ENCODE measurements around the gene MRPS10.
A peak's percentile ranks its signal among the peaks of the same experiment; 100 is the strongest.
"Not testable (repeated sequence)": the region's sequence is repeated elsewhere in the genome, so short reads cannot be mapped to it uniquely, and the experiment has no call there.

Gene MRPS10

DNA sequence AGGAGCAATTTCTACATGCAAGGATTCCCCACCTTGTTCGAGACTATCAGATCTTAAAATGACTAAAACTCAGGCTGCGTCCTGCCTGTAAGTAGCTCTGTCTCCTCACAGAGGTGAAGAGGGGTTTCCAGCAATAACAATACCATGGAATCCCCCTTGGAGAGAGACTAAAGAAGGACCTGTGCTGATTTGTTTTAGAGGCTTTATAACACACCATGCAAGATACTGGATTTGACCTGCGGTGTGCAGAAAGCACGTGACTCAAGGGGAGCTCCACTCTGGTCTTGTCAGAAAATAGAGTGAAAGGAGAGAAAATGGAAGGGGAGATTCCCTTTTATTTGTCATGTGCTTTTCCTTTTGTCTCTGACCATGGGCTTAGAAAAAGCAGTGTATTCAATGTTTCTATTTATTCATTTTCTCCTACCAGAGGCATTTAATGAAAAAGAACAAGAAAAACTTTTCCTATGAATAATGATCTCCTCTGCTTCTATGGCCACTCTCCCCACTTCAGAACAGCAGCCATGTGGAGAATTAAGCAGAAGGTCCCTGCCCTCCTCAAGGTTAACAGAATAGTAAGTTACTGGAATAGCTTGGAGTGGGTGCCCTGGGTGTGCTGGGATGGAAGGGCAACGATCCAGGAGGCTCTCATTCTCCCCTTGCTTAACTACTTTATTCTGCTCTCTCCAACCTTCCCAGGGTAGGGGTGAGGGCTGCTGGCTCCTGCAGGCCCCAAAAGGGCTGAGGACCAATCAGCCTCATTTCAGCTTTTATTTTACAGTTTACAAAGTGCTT lies 19.2 kb upstream of the MRPS10 start:
- no peak for DNase-seq

DNA sequence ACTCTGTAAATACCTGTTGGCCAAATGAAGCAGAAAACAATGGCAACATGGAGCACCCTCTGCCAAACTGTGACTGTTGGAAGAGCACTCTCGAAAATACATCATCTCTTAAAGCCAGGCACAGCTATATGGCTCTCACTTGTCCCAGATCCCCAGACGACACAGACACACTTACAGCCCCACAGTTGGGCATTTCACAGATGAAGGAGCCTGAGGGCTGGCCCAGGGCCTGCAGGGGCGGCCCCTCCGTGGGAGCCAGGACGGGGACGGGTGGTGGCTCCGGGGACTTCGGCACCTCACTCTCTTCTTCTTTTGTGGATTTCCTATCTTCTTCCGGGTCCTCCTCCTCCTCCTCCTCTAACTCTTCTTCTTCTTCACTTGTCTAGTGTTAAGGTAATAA lies 18.4 kb upstream of the MRPS10 start:
- no peak for DNase-seq

DNA sequence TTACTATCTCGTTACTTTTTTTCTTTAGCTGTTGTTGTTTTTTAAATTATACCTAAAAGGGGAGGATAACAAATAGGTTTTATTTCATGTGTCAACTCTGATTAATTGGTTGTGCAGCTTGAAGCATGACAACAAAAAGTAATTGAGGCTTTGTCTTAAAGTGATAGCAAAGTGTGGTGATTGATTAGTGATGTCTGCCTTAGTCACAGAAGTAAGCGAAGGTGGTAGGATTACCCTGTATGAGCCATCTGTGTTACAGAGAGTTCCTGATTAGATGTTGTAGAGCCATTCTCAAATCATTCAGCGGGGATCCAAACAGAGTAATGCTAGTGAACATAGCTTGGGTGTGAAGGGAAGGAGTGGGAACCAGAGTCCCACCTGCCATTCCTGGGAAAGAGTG lies 14.4 kb upstream of the MRPS10 start:
- no peak for DNase-seq

DNA sequence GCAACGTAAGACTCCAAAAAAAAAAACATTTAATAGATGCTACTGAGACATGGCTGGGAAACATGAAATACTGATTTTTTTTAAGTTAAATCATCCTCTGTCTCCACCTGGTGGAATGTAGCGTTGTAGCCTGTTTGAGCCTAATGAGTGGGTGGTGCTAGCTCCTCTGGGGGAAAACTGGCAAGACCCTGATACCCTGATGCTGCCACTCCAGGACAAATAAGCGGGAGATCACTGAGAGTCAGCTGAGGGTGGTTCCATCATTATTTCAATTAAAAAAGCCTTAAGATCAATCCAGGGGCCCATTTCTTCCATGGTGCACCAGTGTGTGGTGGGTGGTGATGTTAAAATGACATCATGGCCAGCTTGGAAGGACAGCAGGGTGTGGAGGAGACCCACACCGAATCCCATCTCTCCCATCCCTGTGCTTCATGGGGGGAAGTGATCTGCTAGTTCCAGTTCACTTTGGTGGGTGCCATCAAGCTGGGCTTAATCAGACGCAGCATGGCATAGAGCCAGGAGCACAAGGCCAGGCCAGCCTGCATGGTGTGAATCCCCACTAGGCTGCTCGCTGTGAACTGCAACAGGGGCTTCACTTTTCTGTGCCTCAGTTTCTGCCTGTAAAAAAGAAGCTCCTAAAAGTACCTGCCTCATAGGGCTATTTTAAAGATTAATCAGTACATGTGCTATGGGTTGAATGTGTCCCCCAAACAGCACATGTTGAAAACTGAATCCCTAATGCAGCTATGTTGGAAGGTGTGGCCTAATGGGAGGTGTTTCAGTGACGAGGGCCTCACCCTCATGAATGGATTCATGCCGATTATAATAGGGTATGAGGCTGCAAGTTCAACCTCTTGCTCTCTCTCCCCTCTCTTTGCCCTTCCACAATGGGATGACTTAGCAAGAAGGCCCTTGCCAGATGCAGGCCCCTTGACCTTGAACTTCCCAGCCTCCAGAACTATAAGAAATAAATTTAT lies 13.0 kb upstream of the MRPS10 start:
- DNase-seq, result no peak

DNA sequence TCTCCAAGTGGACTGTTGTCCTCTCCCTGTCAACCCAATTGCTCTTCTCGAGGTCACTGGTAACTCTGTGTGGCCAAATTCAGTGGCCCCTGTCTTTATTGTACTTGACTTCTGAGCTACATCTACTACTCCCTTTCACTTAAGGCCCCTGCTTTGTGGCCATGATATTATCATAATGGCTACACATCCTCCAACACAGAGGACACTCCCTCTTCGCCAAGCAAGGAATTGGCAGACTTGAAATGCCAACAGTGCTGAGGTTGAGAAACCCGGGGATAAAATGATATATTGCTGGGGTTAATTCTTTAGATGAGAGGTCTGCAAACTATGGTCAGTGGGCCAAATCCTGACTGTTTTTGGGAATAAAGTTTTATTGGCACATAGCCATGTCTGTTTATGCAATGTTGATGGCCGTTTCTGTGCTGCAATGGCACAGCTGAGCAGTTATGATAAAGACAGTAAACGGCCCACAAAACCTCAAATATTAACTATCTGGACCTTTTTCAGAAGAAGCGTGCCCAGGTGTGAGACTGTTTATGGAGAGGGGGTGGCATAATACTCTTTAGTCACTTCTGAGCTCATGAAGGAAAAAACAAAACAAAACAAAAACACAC lies 12.0 kb upstream of the MRPS10 start:
- DNase-seq, result no peak

DNA sequence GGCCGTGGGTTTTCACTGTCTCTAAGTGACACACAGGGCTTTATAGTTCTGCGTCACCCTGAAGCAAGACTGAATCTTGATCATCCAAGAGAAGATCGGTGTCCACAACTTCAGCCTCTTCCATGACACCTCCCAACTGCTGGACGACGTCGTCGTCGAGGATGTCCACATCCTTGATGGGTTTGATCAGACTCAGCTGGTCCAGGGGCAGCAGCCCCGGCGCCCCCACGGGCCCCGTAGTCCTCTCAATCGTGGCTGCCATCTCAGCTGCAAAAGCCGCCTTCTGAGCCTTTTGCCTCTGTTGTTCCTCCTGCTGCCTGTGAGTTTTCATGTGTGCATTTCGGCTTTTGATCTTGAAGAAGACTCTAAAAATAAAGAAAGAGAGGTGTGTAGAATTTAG lies 10.6 kb upstream of the MRPS10 start:
- no peak for DNase-seq

DNA sequence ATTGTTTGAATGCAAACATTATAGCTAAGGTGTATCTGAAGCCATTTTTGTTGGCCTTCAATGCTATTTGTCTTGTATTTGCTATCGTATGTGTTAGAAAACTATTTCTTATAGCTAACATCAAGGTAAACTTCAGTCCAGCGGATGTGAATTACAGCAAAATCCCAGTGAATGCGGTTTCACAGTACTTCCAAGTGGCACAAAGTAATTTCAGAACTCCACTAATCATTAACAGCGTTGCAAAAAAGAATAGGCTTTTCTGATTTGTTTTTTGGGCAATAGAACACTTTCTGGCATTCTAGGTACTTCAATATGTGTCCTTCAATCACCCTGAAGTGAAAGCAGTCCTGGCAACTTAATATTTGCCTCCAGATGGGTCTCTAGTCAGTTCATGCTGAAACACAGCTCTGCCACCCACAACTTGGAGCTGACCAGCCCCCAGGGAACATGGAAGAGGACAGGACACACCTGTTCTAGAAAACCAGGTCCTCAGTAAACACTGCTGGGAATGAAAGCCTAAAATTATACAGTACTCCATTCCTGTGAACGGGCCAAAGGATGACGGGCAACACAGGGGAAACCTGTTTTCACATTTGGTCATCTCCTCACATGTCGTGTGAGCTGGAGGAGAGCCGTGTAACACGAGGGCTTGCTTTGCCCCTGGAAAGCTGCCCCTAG lies 9.7 kb upstream of the MRPS10 start:
- no peak for DNase-seq

DNA sequence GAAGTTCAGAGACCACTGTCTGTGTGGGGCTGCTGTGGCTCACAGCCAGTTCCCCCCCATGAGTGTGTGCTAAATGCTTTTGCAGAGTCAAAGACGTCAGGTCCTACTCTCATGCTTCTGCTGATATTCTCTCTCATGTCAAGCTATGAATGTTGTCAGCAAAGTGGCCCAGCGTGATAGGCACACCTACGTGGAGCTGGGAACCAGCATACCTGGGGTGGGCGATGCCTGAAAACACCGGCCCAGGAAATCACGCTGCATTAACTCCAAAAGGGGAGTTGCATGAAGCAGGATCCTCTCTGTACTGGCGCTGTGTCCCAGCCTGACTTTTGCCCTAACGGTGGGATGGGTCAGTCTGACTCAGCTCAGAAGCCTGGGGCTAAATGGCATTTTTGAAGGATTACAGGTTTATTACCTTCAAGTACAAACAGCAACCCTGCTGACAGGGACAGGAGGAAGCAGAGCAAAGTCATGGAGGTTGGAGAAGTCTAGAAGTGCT lies 9.0 kb upstream of the MRPS10 start:
- DNase-seq, result peak; percentile 32

DNA sequence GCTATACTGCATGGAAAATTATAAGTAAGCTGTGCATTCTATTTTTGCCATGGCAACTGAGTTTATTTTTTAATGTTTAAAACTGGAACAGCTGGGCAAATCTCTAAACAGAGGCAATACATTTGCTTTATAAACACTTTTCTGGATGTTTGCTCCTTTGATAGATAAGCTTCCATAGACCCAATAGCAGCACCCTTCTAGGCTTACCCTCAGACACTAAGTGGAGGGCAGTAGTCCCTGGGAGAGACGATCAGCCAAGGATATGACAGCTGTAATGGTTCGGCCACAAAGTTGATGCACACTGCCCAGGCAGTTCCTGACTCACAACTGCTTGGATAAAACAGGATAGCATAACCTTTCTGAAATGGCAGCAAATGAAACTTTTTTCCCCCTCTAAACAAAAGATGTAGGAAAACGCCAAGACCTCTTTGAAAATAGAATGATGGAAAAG lies 8.5 kb upstream of the MRPS10 start:
- peak; percentile 43 for DNase-seq

DNA sequence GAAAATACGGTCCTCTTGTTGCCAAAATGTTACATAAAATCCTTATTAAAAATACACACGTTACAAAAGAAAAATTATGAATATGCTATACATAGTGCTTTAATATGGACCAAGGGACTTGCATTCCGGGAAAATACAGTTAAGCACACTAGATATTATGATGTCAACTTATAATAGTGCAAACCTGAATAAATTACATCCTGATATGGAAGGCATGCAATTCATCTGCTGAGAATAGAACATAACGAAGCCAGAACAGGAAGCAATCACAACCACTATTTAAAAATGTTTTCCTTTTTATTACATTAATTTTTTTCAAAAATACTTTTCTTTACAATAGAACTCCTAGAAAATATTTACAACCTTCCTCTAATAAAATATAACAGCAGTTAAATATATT lies 7.8 kb upstream of the MRPS10 start:
- DNase-seq, result no peak

DNA sequence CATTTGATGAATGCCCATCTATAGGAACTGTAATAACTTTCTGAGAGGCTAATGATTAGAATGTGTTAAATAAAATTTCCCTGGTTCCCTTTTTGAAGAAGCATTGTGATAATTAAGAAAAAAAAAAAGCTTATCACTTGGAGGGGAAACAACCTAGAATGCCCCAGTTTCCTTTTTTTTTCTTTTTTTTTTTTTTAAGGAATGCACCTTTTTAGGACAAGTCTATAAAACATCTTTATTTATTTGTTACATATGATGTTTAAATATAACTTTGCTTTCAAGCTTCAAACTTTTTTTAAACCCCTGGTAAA lies 7.3 kb upstream of the MRPS10 start:
- no peak for DNase-seq

DNA sequence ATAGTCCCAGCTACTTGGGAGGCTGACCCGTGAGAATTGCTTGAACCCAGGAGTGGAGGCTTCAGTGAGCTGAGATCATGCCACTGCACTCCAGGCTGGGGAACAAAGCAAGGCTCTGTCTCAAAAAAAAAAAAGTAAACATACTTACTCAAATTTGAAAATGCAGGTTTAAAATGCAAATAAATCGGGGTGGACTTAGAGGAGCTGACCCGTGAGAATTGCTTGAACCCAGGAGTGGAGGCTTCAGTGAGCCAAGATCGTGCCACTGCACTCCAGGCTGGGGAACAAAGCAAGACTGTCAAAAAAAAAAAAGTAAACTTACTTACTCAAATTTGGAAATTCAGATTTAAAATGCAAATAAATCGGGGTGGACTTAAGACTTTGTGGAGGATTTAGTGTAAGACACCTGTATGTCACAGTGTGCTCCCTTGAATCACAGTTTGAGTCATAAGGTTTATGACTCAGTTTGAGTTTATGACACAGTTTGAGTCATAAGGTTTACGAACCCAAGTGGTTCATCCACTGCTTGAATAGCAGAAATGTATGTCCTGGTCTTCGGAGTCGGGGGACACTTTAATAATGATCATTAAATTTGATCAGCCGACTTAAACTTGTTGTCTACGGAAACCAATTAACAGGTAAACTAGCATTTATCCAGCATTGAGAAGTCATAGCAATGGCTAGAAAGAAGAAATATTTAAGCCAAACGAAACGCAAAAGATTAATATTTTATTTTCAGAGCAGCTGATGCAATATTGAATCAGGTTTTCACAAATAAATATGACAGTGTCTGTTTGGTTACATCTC lies 6.8 kb upstream of the MRPS10 start:
- peak; percentile 86 for DNase-seq

DNA sequence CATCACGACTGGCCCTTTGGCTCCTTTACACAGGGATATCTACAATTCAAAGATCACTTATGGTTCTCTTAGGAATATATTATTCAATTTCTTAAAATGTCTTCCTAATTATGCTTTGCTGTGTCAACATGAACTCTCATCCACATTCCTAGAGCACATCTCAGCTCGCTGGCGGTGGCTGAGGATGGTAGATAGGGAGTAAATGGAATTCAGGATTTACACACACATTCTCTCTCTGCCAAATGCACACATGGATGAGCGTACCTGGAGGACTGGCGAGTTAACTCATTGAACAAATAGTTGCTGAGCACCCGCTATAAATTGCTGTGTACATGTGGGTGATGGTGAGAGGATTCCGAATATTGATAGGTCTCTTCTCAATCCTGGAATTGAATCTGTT lies 4.8 kb upstream of the MRPS10 start:
- DNase-seq, result no peak

DNA sequence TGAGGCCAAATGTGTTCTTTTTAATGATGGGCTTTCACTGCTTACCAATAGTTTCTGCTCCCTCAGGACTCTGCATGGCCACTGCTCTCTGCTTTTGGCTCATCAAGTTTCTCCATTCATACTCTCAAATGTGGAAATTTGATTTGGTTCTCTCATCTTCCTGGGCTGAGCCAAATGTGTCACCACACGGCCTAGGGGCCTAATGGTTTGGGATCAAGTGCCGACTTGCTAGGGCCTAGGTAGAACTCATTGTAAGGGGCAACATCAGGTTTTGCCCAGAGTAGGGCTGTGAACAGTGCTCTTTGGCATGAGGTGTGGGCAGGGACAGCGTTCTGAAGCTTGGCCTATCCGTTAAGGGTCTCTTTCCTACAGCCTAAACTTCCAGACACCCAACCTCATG lies 3.9 kb upstream of the MRPS10 start:
- no peak for DNase-seq

DNA sequence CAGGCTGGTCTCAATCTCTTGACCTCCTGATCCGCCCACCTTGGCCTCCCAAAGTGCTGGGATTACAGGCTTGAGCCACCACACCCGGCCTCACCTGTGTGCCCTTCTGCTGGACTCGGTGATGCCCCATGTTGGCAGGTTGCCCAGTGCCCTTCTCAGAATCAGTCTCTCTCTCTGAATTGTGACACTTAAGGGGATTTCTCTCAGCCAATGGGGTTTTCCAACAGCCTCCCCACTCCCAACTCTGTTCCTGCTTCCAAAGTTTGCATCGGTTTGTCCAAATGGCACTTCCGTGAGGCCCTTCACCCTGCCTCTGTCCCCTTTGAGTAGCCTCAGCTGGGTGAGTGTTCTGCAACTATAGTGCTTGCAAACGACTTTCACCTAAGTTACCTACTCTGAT lies 3.1 kb upstream of the MRPS10 start:
- DNase-seq, result no peak

DNA sequence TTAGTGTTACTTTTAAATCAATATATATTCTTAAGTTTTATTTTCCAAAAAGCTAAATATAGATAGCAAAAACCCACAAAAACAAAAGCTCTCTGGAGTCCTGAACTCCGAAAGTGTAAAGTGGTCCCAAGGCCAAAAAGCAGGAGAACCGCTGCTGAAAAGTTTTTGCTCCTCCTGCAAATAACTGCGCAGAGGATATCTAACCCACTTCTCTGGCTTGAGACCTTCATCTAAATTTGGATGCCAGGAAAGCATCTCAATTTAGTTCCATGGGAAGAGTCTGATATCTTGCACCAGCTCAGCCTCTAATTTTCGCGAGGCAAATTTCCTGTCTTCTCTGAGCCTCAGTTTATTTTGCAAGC lies 523 bp downstream of the MRPS10 start:
- DNase-seq, result no peak

DNA sequence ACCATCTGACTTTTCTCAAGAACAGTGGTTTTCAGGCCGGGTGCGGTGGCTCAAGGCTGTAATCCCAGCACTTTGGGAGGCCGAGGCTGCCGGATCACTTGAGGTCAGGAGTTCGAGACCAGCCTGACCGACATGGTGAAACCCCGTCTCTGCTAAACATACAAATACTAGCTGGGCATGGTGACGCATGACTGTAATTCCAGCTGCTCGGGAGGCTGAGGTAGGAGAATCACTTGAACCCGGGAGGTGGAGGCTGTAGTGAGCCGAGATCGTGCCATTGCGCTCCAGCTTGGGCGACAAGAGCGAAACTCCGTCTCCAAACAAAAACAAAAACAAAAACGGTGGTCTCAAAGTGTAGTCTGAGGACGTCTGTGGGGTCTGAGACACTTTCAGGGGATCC lies 1.2 kb downstream of the MRPS10 start:
- DNase-seq, result not testable (repeated sequence)

DNA sequence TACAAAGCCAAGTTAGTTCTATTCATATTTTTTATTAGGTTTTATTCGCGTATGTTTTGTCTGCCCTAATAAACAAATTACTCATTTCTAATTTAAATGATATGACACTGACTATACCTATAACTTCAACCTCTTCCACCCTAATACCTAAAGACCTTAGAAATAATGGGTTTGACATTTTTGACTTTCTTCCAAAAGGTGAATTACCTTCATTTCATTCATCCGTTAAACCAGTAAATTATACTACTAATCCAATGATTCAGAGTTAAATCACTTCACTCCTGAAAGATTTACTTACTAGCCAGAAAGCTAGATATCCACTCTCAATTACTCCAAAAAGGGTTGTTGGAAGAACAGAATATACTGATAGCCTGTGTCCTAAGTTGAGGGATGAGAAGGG lies 5.2 kb downstream of the MRPS10 start:
- no peak for DNase-seq

DNA sequence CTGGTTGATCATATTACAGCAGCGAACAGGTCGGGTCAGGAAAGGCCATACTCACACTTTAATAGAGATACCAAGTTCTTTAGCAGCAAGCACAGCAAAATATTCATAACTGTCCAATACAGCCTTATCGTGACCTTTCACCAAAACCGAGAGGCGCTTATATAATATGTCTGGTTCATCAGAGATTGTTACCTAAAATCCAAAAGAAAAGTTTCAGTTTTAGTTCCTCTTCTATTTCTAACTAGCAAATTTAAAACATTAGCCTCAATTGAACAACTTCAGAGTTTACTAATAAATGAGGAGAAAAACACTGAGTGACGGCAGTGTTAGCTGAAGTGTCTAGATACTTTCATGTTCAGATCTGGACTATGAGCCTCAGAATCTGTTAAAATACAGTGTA lies 5.9 kb downstream of the MRPS10 start:
- no peak for DNase-seq

DNA sequence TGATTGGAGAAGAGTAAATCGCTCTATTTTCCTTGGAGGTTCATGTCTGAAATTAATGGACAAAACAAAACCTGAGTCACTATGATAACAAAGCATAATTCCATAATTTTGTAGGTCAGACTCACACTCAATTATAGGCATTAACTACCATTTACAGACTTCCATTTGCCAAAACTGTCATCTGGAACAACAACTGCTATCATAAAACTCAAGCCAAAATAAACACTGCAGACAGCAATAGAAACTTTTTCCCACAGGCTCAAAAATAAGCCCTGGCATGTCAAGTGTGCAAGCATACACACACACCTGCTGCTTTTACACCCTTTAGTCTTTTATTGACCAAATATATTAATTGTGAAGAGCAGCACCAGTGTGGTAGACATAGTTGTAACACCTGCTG lies 7.1 kb downstream of the MRPS10 start:
- no peak for DNase-seq

DNA sequence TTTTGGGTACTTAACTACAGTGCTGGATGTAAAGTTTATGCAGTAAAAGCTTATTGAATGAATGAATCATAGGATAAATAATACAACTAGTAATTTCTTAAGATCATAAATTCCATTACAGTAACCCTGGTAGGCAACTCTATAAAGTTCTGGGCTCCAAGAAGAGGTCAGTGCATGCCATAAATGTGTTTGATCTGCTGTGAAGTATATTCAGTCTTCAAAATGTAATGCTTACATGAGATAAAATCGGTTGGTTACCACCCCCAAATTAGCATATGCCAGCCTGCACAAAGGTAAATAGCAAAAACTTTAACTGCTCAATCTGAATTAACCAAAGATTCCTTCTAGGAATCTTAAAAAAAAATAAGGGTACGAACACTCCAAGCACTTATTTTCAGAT lies 10.1 kb downstream of the MRPS10 start:
- DNase-seq, result not testable (repeated sequence)

DNA sequence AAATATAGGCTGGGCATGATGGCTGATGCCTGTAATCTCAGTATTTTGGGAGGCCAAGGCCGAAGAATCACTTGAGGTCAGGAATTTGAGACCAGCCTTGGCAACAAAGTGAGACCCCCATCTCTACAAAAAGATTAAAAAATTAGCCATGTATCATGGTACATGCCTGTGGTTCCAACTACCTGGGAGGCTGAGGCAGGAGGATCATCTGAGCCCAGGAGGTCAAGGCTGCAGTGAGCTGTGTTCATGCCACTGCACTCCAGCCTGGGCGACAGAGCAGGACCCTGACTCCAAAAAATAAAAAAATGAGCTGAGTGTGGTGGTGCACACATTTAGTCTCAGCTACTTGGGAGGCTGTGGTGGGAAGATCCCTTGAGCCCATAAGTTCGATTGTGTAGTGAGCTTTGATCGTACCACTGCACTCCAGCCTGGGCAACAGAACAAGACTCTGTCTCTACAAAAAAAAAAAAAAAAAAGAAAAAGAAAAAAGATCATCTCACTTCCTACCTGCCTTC lies 12.8 kb downstream of the MRPS10 start:
- no peak for DNase-seq
